Spleen (tissue), 7 donors: ENCODE results near the gene PRLH.

Experiments
- CTCF ChIP-seq, 11 experiments: fragments of 200-600 bp in 7 of 11; fragments of 450-650 bp in 4 of 11; sonication (generic) in 4 of 11; IDR thresholded peaks in 8 of 11; conservative IDR thresholded peaks in 3 of 11; 1 replicate in 7 of 11; 2 replicates in 4 of 11; pipeline versions ENCODE4 v1.4.0 to v1.8.0; 2016 to 2021; ENCODE audit warnings: antibody characterized with exemption in 11 of 11, inconsistent platforms in 4 of 11, mild to moderate bottlenecking in 1 of 11
- POLR2A ChIP-seq, 3 donors: fragments of 450-650 bp; IDR thresholded peaks; one replicate each; pipeline ENCODE4 v1.5.1; 2017; ENCODE audit warnings: antibody characterized with exemption in 3 of 3, mild to moderate bottlenecking in 1 of 3
- POLR2AphosphoS5 ChIP-seq, 3 donors: sonication (generic); formaldehyde crosslinking; IDR thresholded peaks; one replicate each; pipeline ENCODE4 v1.5.1; 2017; ENCODE audit warnings: antibody characterized with exemption in 3 of 3
- donor health status: DM: no; HTN: no; CAD: no; lungs with moderate emphysema.
- donor health status: DM: no; HTN: no; CAD: no.
- donor health status: DM: no; HTN: no; CAD: no.

- TF ChIP-seq POLR2A (IDR thresholded peaks at IDR 0.05), result no peak
- TF ChIP-seq CTCF (IDR thresholded peaks at IDR 0.05 in 8 of 11, conservative IDR thresholded peaks at IDR 0.05 in 3 of 11), result no peak
- TF ChIP-seq POLR2AphosphoS5 (IDR thresholded peaks at IDR 0.05), result no peak
Measured at GRCh38 chr2:237538901-237539300, 27.5 kb upstream of the PRLH start.
